ENCODE measurements around the gene ENPP3.
"Not testable (repeated sequence)": the region's sequence is repeated elsewhere in the genome, so short reads cannot be mapped to it uniquely, and the experiment has no call there.

Gene ENPP3

GRCh38 chr6:131682442-131682841, 45.3 kb downstream of the ENPP3 start:
- DNase-seq (ENCODE audit: low read depth, low spot score) = no peak

GRCh38 chr6:131683479-131683878, 46.4 kb downstream of the ENPP3 start:
- H3K27ac ChIP-seq = no peak overlapping the region
- DNase-seq (ENCODE audit: low read depth, low spot score) = no peak

More at GRCh38 chr6:131682442-131682841, 45.3 kb downstream of the ENPP3 start:
- H3K27ac ChIP-seq = no peak overlapping the region

- no peak overlapping the region for H3K27ac ChIP-seq
- no peak for DNase-seq (ENCODE audit: low read depth, low spot score)
These were observed 48.2 kb downstream of the ENPP3 start for GRCh38 chr6:131685266-131685780.

- no peak overlapping the region for H3K27ac ChIP-seq
- no peak for DNase-seq (ENCODE audit: low read depth, low spot score)
These were observed 49.9 kb downstream of the ENPP3 start for GRCh38 chr6:131687022-131687421.

- no peak for DNase-seq (ENCODE audit: low read depth, low spot score)
- no peak overlapping the region for H3K27ac ChIP-seq
These were observed 51.2 kb downstream of the ENPP3 start for GRCh38 chr6:131688286-131688685.

GRCh38 chr6:131692031-131692430, 54.9 kb downstream of the ENPP3 start:
- H3K27ac ChIP-seq = no peak overlapping the region
- no peak for DNase-seq (ENCODE audit: low read depth, low spot score)

- H3K27ac ChIP-seq = no peak overlapping the region
- no peak for DNase-seq (ENCODE audit: low read depth, low spot score)
These were observed 55.5 kb downstream of the ENPP3 start for GRCh38 chr6:131692589-131692988.

GRCh38 chr6:131693384-131693783, 56.3 kb downstream of the ENPP3 start:
- no peak overlapping the region for H3K27ac ChIP-seq
- DNase-seq (ENCODE audit: low read depth, low spot score) = no peak

- no peak for DNase-seq (ENCODE audit: low read depth, low spot score)
- no peak overlapping the region for H3K27ac ChIP-seq
These were observed 57.8 kb downstream of the ENPP3 start for GRCh38 chr6:131694832-131695426.

GRCh38 chr6:131696956-131697355, 59.9 kb downstream of the ENPP3 start:
- no peak overlapping the region for H3K27ac ChIP-seq
- DNase-seq (ENCODE audit: low read depth, low spot score) = no peak

GRCh38 chr6:131700851-131701250, 63.7 kb downstream of the ENPP3 start:
- not testable (repeated sequence) for DNase-seq (ENCODE audit: low read depth, low spot score)

GRCh38 chr6:131703905-131704304, 66.8 kb downstream of the ENPP3 start:
- H3K27ac ChIP-seq; DNase-seq (ENCODE audit: low read depth, low spot score): not testable (repeated sequence)

More at GRCh38 chr6:131700851-131701250, 63.7 kb downstream of the ENPP3 start:
- H3K27ac ChIP-seq = not testable (repeated sequence)

- not testable (repeated sequence) for H3K27ac ChIP-seq; DNase-seq (ENCODE audit: low read depth, low spot score)
These were observed 73.8 kb downstream of the ENPP3 start, which contains the start of gene CTAGE9 for GRCh38 chr6:131710917-131711316. CTAGE9 (minus strand) TSS chr6:131711017; CDS start chr6:131711017, 0 bp downstream.

- not testable (repeated sequence) for DNase-seq (ENCODE audit: low read depth, low spot score)
These were observed 78.5 kb downstream of the ENPP3 start for GRCh38 chr6:131715567-131715966.

GRCh38 chr6:131717836-131718542, 80.9 kb downstream of the ENPP3 start:
- no peak for DNase-seq (ENCODE audit: low read depth, low spot score)
- H3K27ac ChIP-seq = no peak overlapping the region

More at GRCh38 chr6:131715567-131715966, 78.5 kb downstream of the ENPP3 start:
- H3K27ac ChIP-seq = not testable (repeated sequence)

- H3K27ac ChIP-seq = no peak overlapping the region
- no peak for DNase-seq (ENCODE audit: low read depth, low spot score)
These were observed 84.1 kb downstream of the ENPP3 start for GRCh38 chr6:131721161-131721560.

- no peak overlapping the region for H3K27ac ChIP-seq
- DNase-seq (ENCODE audit: low read depth, low spot score) = no peak
These were observed 87.0 kb downstream of the ENPP3 start for GRCh38 chr6:131724114-131724513.

- no peak overlapping the region for H3K27ac ChIP-seq
- no peak for DNase-seq (ENCODE audit: low read depth, low spot score)
These were observed 90.4 kb downstream of the ENPP3 start for GRCh38 chr6:131727467-131727866.

- no peak for DNase-seq (ENCODE audit: low read depth, low spot score)
- H3K27ac ChIP-seq = no peak overlapping the region
These were observed 90.8 kb downstream of the ENPP3 start for GRCh38 chr6:131727868-131728267.

GRCh38 chr6:131728296-131728939, 91.3 kb downstream of the ENPP3 start:
- DNase-seq (ENCODE audit: low read depth, low spot score) = no peak
- H3K27ac ChIP-seq = no peak overlapping the region

- no peak overlapping the region for H3K27ac ChIP-seq
- DNase-seq (ENCODE audit: low read depth, low spot score) = no peak
These were observed 92.4 kb downstream of the ENPP3 start for GRCh38 chr6:131729550-131729949.
